ENCODE measurements around the gene ELMOD1.
"Not testable (repeated sequence)": the region's sequence is repeated elsewhere in the genome, so short reads cannot be mapped to it uniquely, and the experiment has no call there.

The ELMOD1 gene

GRCh38 chr11:107590460-107591377 lies at the start of gene ELMOD1:
Gene ELMOD1 (plus strand): TSS chr11:107591147. CDS start chr11:107618190, 27,043 bp downstream.
- peak; percentile 19 for DNase-seq (ENCODE audit: low spot score)

GRCh38 chr11:107545101-107545514 lies 45.8 kb upstream of the ELMOD1 start:
- DNase-seq (ENCODE audit: low spot score) = no peak

GRCh38 chr11:107547961-107548360 lies 43.0 kb upstream of the ELMOD1 start:
- DNase-seq (ENCODE audit: low spot score) = no peak

GRCh38 chr11:107549253-107549953 lies 41.5 kb upstream of the ELMOD1 start:
- DNase-seq (ENCODE audit: low spot score) = peak; percentile 46

- DNase-seq (ENCODE audit: low spot score) = no peak
These were observed 41.0 kb upstream of the ELMOD1 start for GRCh38 chr11:107549954-107550285.

- no peak for DNase-seq (ENCODE audit: low spot score)
These were observed 40.6 kb upstream of the ELMOD1 start for GRCh38 chr11:107550304-107550703.

GRCh38 chr11:107561688-107562087 lies 29.3 kb upstream of the ELMOD1 start:
- no peak for DNase-seq (ENCODE audit: low spot score)

GRCh38 chr11:107562647-107563208 lies 28.2 kb upstream of the ELMOD1 start:
- DNase-seq (ENCODE audit: low spot score) = peak; percentile 42

GRCh38 chr11:107563702-107564101 lies 27.2 kb upstream of the ELMOD1 start:
- peak; percentile 51 for DNase-seq (ENCODE audit: low spot score)

GRCh38 chr11:107564877-107565218 lies 26.1 kb upstream of the ELMOD1 start:
- DNase-seq (ENCODE audit: low spot score) = no peak

GRCh38 chr11:107565219-107565937 lies 25.6 kb upstream of the ELMOD1 start, which contains the start of gene ALKBH8:
Gene ALKBH8 (minus strand): TSS chr11:107565735. CDS start chr11:107560893, 4,842 bp downstream.
- DNase-seq (ENCODE audit: low spot score) = peak; percentile 81

- not testable (repeated sequence) for DNase-seq (ENCODE audit: low spot score)
These were observed 24.9 kb upstream of the ELMOD1 start for GRCh38 chr11:107565955-107566501.

- DNase-seq (ENCODE audit: low spot score) = no peak
These were observed 24.4 kb upstream of the ELMOD1 start for GRCh38 chr11:107566569-107566968.

GRCh38 chr11:107567739-107568335 lies 23.1 kb upstream of the ELMOD1 start:
- no peak for DNase-seq (ENCODE audit: low spot score)

- DNase-seq (ENCODE audit: low spot score) = no peak
These were observed 20.9 kb upstream of the ELMOD1 start for GRCh38 chr11:107570015-107570414.

GRCh38 chr11:107573438-107573837 lies 17.5 kb upstream of the ELMOD1 start:
- no peak for DNase-seq (ENCODE audit: low spot score)

- DNase-seq (ENCODE audit: low spot score) = peak; percentile 46
These were observed 14.2 kb upstream of the ELMOD1 start for GRCh38 chr11:107576497-107577345.

- DNase-seq (ENCODE audit: low spot score) = no peak
These were observed 13.6 kb upstream of the ELMOD1 start for GRCh38 chr11:107577346-107577711.

- DNase-seq (ENCODE audit: low spot score) = not testable (repeated sequence)
These were observed 11.8 kb upstream of the ELMOD1 start for GRCh38 chr11:107579169-107579568.

GRCh38 chr11:107581147-107581546 lies 9.8 kb upstream of the ELMOD1 start:
- no peak for DNase-seq (ENCODE audit: low spot score)
